GM04504 (cell line): ENCODE data around the gene AHNAK2.
"Not testable (repeated sequence)": the region's sequence is repeated elsewhere in the genome, so short reads cannot be mapped to it uniquely, and the experiment has no call there.

Source experiments
- DNase-seq: peaks from one replicate; pipeline ENCODE4 v3.0.0-alpha.2; 2012; ENCODE audit warnings: low read depth

Gene AHNAK2

GRCh38 chr14:104897330-104898194, 80.6 kb downstream of the AHNAK2 start:
- DNase-seq, result no peak

- DNase-seq, result no peak
Measured at GRCh38 chr14:104895786-104896661, 82.2 kb downstream of the AHNAK2 start.

- DNase-seq, result no peak
Measured at GRCh38 chr14:104895207-104895785, 82.9 kb downstream of the AHNAK2 start.

GRCh38 chr14:104894331-104895206, 83.6 kb downstream of the AHNAK2 start:
- no peak for DNase-seq

- no peak for DNase-seq
Measured at GRCh38 chr14:104893435-104894207, 84.6 kb downstream of the AHNAK2 start.

- no peak for DNase-seq
Measured at GRCh38 chr14:104892531-104893434, 85.4 kb downstream of the AHNAK2 start.

GRCh38 chr14:104891664-104892530, 86.3 kb downstream of the AHNAK2 start:
- DNase-seq, result no peak

GRCh38 chr14:104891121-104891551, 87.0 kb downstream of the AHNAK2 start:
- no peak for DNase-seq

- not testable (repeated sequence) for DNase-seq
Measured at GRCh38 chr14:104890292-104890691, 87.9 kb downstream of the AHNAK2 start.

GRCh38 chr14:104889375-104889757, 88.8 kb downstream of the AHNAK2 start:
- no peak for DNase-seq

GRCh38 chr14:104888489-104889374, 89.4 kb downstream of the AHNAK2 start:
- DNase-seq, result no peak

GRCh38 chr14:104887623-104888488, 90.3 kb downstream of the AHNAK2 start:
- DNase-seq, result no peak
